SK-N-SH (cell line): ENCODE measurements around the gene BCL2L11. TPM values are rescaled to one million over a fixed set of nuclear protein-coding genes. Genes with fewer than 3 reads are reported as not detected.

Experiments used
- CTCF ChIA-PET: fragments of 300-600, 350-600 bp; formaldehyde crosslinking; extraction: SDS; loops from one replicate; lab custom pipeline; 2021; lab: Yijun Ruan, JAX
- POLR2A ChIA-PET: fragments of 350-600 bp; sonication (Branson Sonifier 250); formaldehyde crosslinking; extraction: SDS; loops from one replicate; lab custom pipeline; 2020; ENCODE audit warnings: antibody characterized with exemption, inconsistent platforms; lab: Yijun Ruan, JAX
- DNase-seq: peaks from one replicate; pipeline ENCODE4 v3.0.0; 2012
- H2AFZ ChIP-seq: fragments of 200-600 bp; sonication (generic); 2 replicates; pipeline ENCODE4 v1.8.1; 2016; ENCODE audit warnings: antibody characterized with exemption, mild to moderate bottlenecking, low read depth
- H3F3A ChIP-seq: fragments of 200-600 bp; sonication (generic); replicated peaks from 2 replicates; pipeline ENCODE3; 2016; ENCODE audit warnings: antibody characterized with exemption, mild to moderate bottlenecking; ENCODE audit not compliant: insufficient read depth
- H3K27ac ChIP-seq, 2 experiments: fragments of 200-500 bp in 1 of 2; fragments of 200-600 bp in 1 of 2; sonication (Bioruptor generic) in 1 of 2; sonication (generic), shearing (Covaris generic) in 1 of 2; 2 replicates each; pipeline versions ENCODE4 v1.5.1 to v1.6.1; 2014 to 2016; ENCODE audit warnings: low read depth in 2 of 2, inconsistent platforms in 1 of 2, low read length in 1 of 2, mild to moderate bottlenecking in 1 of 2, mixed read lengths in 1 of 2
- H3K27me3 ChIP-seq: fragments of 200-600 bp; sonication (generic), shearing (Covaris generic); 2 replicates; pipeline ENCODE4 v1.6.1; 2016; ENCODE audit warnings: mixed run types; ENCODE audit not compliant: insufficient read depth
- H3K36me3 ChIP-seq, 2 experiments: fragments of 200-500 bp in 1 of 2; fragments of 200-600 bp in 1 of 2; sonication (Bioruptor generic) in 1 of 2; sonication (generic) in 1 of 2; replicated peaks in 1 of 2; 2 replicates each; pipeline versions ENCODE3 to v1.5.1; 2014 to 2016; ENCODE audit warnings: low read length in 1 of 2, mild to moderate bottlenecking in 1 of 2; ENCODE audit not compliant: insufficient read depth in 2 of 2, control insufficient read depth in 1 of 2
- H3K4me1 ChIP-seq, 2 experiments: fragments of 200-500 bp in 1 of 2; fragments of 200-600 bp in 1 of 2; sonication (Bioruptor generic) in 1 of 2; sonication (generic), shearing (Covaris generic) in 1 of 2; 2 replicates each; pipeline versions ENCODE4 v1.5.1 to v1.6.1; 2014 to 2016; ENCODE audit warnings: low read depth in 1 of 2, low read length in 1 of 2, mixed run types in 1 of 2; ENCODE audit not compliant: insufficient read depth in 2 of 2, control insufficient read depth in 1 of 2
- H3K4me2 ChIP-seq: fragments of 200-600 bp; sonication (generic), shearing (Covaris generic); 2 replicates; pipeline ENCODE4 v1.6.1; 2017; ENCODE audit warnings: mixed run types
- H3K4me3 ChIP-seq, 2 experiments: fragments of 200-500 bp in 1 of 2; fragments of 200-600 bp in 1 of 2; sonication (Bioruptor generic) in 1 of 2; sonication (generic), shearing (Covaris generic) in 1 of 2; 2 replicates each; pipeline versions ENCODE4 v1.5.1 to v1.8.1; 2014 to 2016; ENCODE audit warnings: low read depth in 2 of 2, inconsistent platforms in 1 of 2, low read length in 1 of 2, mild to moderate bottlenecking in 1 of 2, mixed read lengths in 1 of 2, moderate library complexity in 1 of 2
- H3K79me2 ChIP-seq: fragments of 200-600 bp; sonication (generic); 2 replicates; pipeline ENCODE4 v1.8.1; 2017; ENCODE audit warnings: mild to moderate bottlenecking; ENCODE audit not compliant: insufficient read depth
- H3K9ac ChIP-seq: fragments of 200-600 bp; sonication (generic); 2 replicates; pipeline ENCODE4 v1.6.1; 2017; ENCODE audit warnings: mixed run types
- H3K9me2 ChIP-seq: fragments of 200-600 bp; sonication (generic); 2 replicates; pipeline ENCODE4 v1.6.1; 2017; ENCODE audit warnings: mixed run types
- H3K9me3 ChIP-seq: fragments of 200-600 bp; sonication (generic); 2 replicates; pipeline ENCODE4 v1.6.1; 2017; ENCODE audit warnings: mixed run types, mild to moderate bottlenecking, moderate library complexity
- H4K20me1 ChIP-seq: fragments of 200-600 bp; sonication (generic); 2 replicates; pipeline ENCODE4 v1.6.1; 2017; ENCODE audit warnings: mild to moderate bottlenecking, mixed run types; ENCODE audit not compliant: insufficient read depth
- EP300 ChIP-seq, 2 experiments: IDR thresholded peaks; 2 replicates each; pipeline versions ENCODE4 v1.4.0 to v1.6.1; 2012; ENCODE audit warnings: borderline replicate concordance in 1 of 2, low read depth in 1 of 2, low read length in 1 of 2
- EZH2phosphoT487 ChIP-seq: fragments of 200-600 bp; sonication (generic); IDR thresholded peaks from 2 replicates; pipeline ENCODE4 v1.6.1; 2017; ENCODE audit warnings: low read depth, mixed run types, mild to moderate bottlenecking, antibody characterized with exemption, moderate library complexity, borderline replicate concordance
- FOSL2 ChIP-seq: IDR thresholded peaks from 2 replicates; pipeline ENCODE4 v1.4.0; 2012; ENCODE audit warnings: low read depth, mild to moderate bottlenecking, moderate library complexity, borderline replicate concordance
- FOXM1 ChIP-seq: IDR thresholded peaks from 2 replicates; pipeline ENCODE4 v1.4.0; 2012; ENCODE audit warnings: low read depth, mild to moderate bottlenecking
- GABPA ChIP-seq: IDR thresholded peaks from 2 replicates; pipeline ENCODE4 v1.4.0; 2012; ENCODE audit warnings: low read depth, mild to moderate bottlenecking
- MAX ChIP-seq: IDR thresholded peaks from 2 replicates; pipeline ENCODE4 v1.4.0; 2012; ENCODE audit warnings: low read depth
- MEF2A ChIP-seq: IDR thresholded peaks from 2 replicates; pipeline ENCODE4 v1.4.0; 2012; ENCODE audit warnings: low read depth, borderline replicate concordance
- MXI1 ChIP-seq: IDR thresholded peaks from 2 replicates; pipeline ENCODE4 v1.6.1; 2012; ENCODE audit warnings: mild to moderate bottlenecking, low read depth, low read length, improper control_type of control experiment
- NFIC ChIP-seq: IDR thresholded peaks from 2 replicates; pipeline ENCODE4 v1.4.0; 2012; ENCODE audit warnings: borderline replicate concordance
- RAD21 ChIP-seq: IDR thresholded peaks from 2 replicates; pipeline ENCODE4 v1.6.1; 2012; ENCODE audit warnings: mild to moderate bottlenecking, low read length
- RFX5 ChIP-seq: IDR thresholded peaks from 2 replicates; pipeline ENCODE4 v1.6.1; 2012; ENCODE audit warnings: mild to moderate bottlenecking, improper control_type of control experiment, low read length
- TAF1 ChIP-seq: IDR thresholded peaks from 2 replicates; pipeline ENCODE4 v1.6.1; 2012; ENCODE audit warnings: low read depth, mild to moderate bottlenecking, low read length, moderate library complexity, borderline replicate concordance
- TCF12 ChIP-seq: IDR thresholded peaks from 2 replicates; pipeline ENCODE4 v1.4.0; 2012
- YY1 ChIP-seq: IDR thresholded peaks from 2 replicates; pipeline ENCODE4 v1.4.0; 2012; ENCODE audit warnings: low read depth, mild to moderate bottlenecking
- WGBS: methylation state at CpG from one replicate; pipeline ENCODE4 v1.1.6; 2017; ENCODE audit warnings: low lambda C conversion rate; 5-methylcytosine and 5-hydroxymethylcytosine counted together
- polyA plus RNA-seq, 3 experiments: library from polyadenylated mRNA; depleted of rRNA; stranded (reverse); fragments of >200 nt; gene quantifications; 2 replicates each; pipeline ENCODE4 v1.2.3, GENCODE V29; 2012
- TF ChIP-seq, protein P1 (sequence below): fragments of 200-600 bp; sonication (generic); IDR thresholded peaks from 2 replicates; pipeline ENCODE4 v1.6.1; 2017; ENCODE audit warnings: antibody characterized with exemption, mild to moderate bottlenecking, moderate library complexity
- TF ChIP-seq, protein P2 (sequence below): IDR thresholded peaks from 2 replicates; pipeline ENCODE4 v1.6.1; 2012; ENCODE audit warnings: mild to moderate bottlenecking, low read depth, low read length, moderate library complexity
- TF ChIP-seq, protein P3 (sequence below): IDR thresholded peaks from 2 replicates; pipeline ENCODE4 v1.4.0; 2012; ENCODE audit warnings: low read depth, borderline replicate concordance

BCL2L11 gene
- polyA plus RNA-seq, 1 of the 3 experiments (the other 2 are of a cell fraction), result 3.3 TPM

GRCh38 chr2:111155610-111156009, 34.9 kb downstream of the BCL2L11 start:
- ChIA-PET POLR2A (no interaction called here), CTCF (no interaction called here)
- H3K36me3 ChIP-seq, result peaks cover 4 to 43% of the 10 kb centered on the region in 2 experiments
- no peaks in the 10 kb centered on the region for H3K79me2 ChIP-seq
- DNase-seq, result no peak
- H3K27ac ChIP-seq, result no peak overlapping the region; a peak in 2 of 4 replicates
- H3K4me1 ChIP-seq, result peaks cover 17 to 35% of the 10 kb centered on the region in 2 experiments
- H4K20me1 ChIP-seq, result peaks cover 6% of the 10 kb centered on the region; the same call in 1 of the 2 replicates
- no peaks in the 10 kb centered on the region for H3K9me3 ChIP-seq
- H3K4me3 ChIP-seq, result no peak overlapping the region
- no peak for TF ChIP-seq FOSL2
- no peak for TF ChIP-seq GABPA
- TF ChIP-seq, protein P1, sequence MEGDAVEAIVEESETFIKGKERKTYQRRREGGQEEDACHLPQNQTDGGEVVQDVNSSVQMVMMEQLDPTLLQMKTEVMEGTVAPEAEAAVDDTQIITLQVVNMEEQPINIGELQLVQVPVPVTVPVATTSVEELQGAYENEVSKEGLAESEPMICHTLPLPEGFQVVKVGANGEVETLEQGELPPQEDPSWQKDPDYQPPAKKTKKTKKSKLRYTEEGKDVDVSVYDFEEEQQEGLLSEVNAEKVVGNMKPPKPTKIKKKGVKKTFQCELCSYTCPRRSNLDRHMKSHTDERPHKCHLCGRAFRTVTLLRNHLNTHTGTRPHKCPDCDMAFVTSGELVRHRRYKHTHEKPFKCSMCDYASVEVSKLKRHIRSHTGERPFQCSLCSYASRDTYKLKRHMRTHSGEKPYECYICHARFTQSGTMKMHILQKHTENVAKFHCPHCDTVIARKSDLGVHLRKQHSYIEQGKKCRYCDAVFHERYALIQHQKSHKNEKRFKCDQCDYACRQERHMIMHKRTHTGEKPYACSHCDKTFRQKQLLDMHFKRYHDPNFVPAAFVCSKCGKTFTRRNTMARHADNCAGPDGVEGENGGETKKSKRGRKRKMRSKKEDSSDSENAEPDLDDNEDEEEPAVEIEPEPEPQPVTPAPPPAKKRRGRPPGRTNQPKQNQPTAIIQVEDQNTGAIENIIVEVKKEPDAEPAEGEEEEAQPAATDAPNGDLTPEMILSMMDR, result no peak
- no peak for TF ChIP-seq YY1
- H3K9ac ChIP-seq, result no peak overlapping the region
- WGBS, result 91% methylated on average over 1 of the region's 1 CpG
- H3K4me2 ChIP-seq, result no peak overlapping the region
- no peaks in the 10 kb centered on the region for H3K27me3 ChIP-seq
- H2AFZ ChIP-seq, result no peak overlapping the region
- no peaks in the 10 kb centered on the region for H3K9me2 ChIP-seq
- peaks cover 4% of the 10 kb centered on the region for H3F3A ChIP-seq

- H3K9me2 ChIP-seq, result no peaks in the 10 kb centered on the region
- DNase-seq, result no peak
- H2AFZ ChIP-seq, result no peak overlapping the region
- H3K27ac ChIP-seq, result no peak overlapping the region
- peaks cover 20 to 44% of the 10 kb centered on the region in 2 experiments for H3K4me1 ChIP-seq
- H3K79me2 ChIP-seq, result no peaks in the 10 kb centered on the region
- WGBS, result 93% methylated on average over 8 of the region's 8 CpGs
- no peak overlapping the region for H3K4me3 ChIP-seq
- ChIA-PET CTCF (no interaction called here), POLR2A (no interaction called here)
- peaks cover 6% of the 10 kb centered on the region; the same call in 1 of the 2 replicates for H4K20me1 ChIP-seq
- H3K36me3 ChIP-seq, result peaks cover 4 to 40% of the 10 kb centered on the region in 2 experiments
- TF ChIP-seq EP300 (IDR thresholded peaks at IDR 0.05; ENCODE audit: borderline replicate concordance in 1 of 2, low read depth in 1 of 2, low read length in 1 of 2), result no peak
- TF ChIP-seq, protein P1, result no peak
- no peak for TF ChIP-seq NFIC
- no peak for TF ChIP-seq MXI1
- no peak for TF ChIP-seq TCF12
- TF ChIP-seq EZH2phosphoT487, result no peak
- TF ChIP-seq FOXM1, result no peak
- TF ChIP-seq RFX5, result no peak
- no peak for TF ChIP-seq MEF2A
- TF ChIP-seq, protein P2, sequence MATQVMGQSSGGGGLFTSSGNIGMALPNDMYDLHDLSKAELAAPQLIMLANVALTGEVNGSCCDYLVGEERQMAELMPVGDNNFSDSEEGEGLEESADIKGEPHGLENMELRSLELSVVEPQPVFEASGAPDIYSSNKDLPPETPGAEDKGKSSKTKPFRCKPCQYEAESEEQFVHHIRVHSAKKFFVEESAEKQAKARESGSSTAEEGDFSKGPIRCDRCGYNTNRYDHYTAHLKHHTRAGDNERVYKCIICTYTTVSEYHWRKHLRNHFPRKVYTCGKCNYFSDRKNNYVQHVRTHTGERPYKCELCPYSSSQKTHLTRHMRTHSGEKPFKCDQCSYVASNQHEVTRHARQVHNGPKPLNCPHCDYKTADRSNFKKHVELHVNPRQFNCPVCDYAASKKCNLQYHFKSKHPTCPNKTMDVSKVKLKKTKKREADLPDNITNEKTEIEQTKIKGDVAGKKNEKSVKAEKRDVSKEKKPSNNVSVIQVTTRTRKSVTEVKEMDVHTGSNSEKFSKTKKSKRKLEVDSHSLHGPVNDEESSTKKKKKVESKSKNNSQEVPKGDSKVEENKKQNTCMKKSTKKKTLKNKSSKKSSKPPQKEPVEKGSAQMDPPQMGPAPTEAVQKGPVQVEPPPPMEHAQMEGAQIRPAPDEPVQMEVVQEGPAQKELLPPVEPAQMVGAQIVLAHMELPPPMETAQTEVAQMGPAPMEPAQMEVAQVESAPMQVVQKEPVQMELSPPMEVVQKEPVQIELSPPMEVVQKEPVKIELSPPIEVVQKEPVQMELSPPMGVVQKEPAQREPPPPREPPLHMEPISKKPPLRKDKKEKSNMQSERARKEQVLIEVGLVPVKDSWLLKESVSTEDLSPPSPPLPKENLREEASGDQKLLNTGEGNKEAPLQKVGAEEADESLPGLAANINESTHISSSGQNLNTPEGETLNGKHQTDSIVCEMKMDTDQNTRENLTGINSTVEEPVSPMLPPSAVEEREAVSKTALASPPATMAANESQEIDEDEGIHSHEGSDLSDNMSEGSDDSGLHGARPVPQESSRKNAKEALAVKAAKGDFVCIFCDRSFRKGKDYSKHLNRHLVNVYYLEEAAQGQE, result no peak
- TF ChIP-seq, protein P3, sequence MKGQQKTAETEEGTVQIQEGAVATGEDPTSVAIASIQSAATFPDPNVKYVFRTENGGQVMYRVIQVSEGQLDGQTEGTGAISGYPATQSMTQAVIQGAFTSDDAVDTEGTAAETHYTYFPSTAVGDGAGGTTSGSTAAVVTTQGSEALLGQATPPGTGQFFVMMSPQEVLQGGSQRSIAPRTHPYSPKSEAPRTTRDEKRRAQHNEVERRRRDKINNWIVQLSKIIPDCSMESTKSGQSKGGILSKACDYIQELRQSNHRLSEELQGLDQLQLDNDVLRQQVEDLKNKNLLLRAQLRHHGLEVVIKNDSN, result no peak
- TF ChIP-seq RAD21, result no peak
- TF ChIP-seq MAX, result no peak
- TF ChIP-seq TAF1, result no peak
- no peak overlapping the region for H3K4me2 ChIP-seq
- H3F3A ChIP-seq, result peaks cover 4% of the 10 kb centered on the region
- H3K9me3 ChIP-seq, result no peaks in the 10 kb centered on the region
- no peak overlapping the region for H3K9ac ChIP-seq
- H3K27me3 ChIP-seq, result no peaks in the 10 kb centered on the region
Observed at GRCh38 chr2:111156529-111156928, 35.8 kb downstream of the BCL2L11 start.
